KBM-7 (cell line): ENCODE measurements around the gene CCDC102A.
A peak's percentile ranks its signal among the peaks of the same experiment; 100 is the strongest.
"Not testable (repeated sequence)": the region's sequence is repeated elsewhere in the genome, so short reads cannot be mapped to it uniquely, and the experiment has no call there.

Experiments
- DNase-seq: peaks from one replicate; pipeline ENCODE4 v3.0.0-alpha.2; 2015
- in situ Hi-C: fragments of 300-500 bp; cut with MboI; formaldehyde crosslinking; loops from 2 replicates; pipeline ENCODE4 v1.14.3; 2020; ENCODE audit warnings: low sequenced_read_pairs, low pct_unique_long_range_greater_than_20kb, mixed read lengths

CCDC102A gene

DNA sequence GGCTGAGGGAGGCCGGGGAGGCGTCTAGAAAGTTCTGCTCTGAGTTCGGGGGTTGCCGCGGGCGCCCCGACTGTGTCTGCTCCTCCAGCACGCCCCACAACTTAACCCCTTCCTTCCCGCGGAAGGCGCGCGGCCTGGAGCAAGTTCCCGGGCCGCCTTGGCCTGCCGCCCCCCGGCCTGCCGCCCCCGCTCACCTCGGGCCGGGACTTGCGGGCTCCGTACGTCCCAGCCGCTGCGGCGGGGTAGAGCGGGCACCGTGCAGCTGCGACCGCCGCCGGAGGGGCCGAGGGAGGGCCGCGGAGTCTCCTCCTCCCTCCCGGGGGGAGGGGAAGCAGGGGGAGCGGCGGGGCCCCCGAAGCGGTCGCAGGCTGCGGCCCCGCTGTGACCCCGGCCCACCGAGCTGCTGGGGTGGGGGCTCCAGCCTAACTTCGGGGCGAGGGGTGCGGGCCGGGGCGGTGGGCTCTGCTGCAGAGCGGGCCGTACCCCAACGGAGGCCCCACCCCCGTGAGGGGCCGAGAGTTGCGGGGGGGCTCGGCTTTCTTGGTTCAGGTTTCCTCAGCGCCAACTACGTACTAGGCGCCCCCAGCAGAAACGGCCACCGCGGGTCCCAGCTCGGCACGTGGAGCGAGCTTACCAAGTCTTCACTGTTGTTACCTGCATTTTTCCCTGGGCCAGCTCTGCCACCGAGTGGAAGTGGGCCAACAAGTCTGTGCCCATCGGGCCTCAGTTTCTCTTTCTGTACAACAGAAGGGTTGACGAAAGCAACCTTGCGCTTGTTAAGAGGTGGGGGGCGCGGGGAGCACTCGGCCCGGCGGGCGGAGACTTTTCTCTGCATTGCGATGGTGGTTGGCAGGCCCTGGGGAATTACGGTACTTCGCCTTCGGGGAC is at the start of gene CCDC102A:
Gene CCDC102A (minus strand): TSS at position 266 of the 888 bp plus-strand sequence. CDS start 7,394 bp downstream, outside the sequence.
- in situ Hi-C loops = no loop called here
- DNase-seq = peak; percentile 50

- DNase-seq = no peak
- in situ Hi-C loops = no loop called here
Observed at GRCh38 chr16:57585051-57585687, 48.8 kb upstream of the CCDC102A start.

DNA sequence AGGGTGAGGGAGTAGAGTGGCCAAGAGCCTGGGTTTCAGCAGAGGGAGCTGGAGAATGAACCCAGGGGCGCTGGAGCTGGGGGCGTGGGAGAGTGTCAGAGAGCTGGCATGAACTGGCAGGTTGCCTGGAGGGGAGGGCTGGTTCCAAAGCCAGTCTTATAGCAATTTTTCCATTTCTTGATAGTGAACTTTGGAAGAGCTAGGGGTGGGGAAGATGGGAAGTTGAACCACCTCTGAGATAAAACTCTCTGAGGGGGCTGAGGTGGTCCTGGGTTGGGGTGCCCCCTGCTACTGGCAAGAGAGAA is 42.9 kb upstream of the CCDC102A start:
- in situ Hi-C loops = no loop called here

DNA sequence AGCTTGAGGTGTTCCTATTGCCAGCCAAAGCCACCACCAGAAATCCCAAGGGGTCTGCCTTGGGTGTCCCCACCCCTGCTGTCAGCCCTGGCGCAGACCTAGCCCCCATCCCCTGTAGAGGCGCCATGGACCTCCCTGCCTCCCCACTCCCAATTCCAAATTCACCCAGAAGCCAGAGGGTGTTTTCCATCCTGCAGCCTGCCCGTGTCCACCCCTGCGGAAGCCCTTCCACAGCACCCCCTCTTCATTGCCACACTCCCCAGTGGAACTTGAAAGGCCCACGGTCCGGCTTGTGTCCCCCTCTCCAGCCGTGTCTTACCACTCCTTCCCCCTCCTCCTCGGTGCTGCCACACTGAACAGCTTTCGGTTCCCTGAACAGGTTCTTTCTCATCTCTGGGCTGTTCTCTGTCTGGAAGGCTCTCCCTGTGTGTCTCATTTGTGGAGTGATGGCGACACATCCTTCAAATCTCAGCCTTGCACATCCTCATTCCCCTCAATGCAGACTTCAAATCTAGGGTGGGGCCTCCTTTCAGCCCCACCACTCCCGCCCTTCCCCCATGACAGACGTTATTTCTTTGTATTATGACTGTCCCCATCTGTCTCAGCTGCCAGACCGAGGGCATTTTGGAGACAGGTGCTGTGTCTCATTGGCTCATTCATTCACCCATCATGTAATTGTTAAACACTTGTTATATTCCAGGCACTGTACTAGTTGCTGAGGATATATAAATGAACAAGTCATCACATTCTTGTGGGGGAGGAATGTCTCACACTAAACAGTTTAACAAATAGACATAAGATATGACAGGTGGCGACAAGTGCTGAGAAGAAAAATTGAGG is 42.4 kb upstream of the CCDC102A start:
- in situ Hi-C loops = no loop called here

More for the DNA sequence above, 42.9 kb upstream of the CCDC102A start:
- no peak for DNase-seq

DNA sequence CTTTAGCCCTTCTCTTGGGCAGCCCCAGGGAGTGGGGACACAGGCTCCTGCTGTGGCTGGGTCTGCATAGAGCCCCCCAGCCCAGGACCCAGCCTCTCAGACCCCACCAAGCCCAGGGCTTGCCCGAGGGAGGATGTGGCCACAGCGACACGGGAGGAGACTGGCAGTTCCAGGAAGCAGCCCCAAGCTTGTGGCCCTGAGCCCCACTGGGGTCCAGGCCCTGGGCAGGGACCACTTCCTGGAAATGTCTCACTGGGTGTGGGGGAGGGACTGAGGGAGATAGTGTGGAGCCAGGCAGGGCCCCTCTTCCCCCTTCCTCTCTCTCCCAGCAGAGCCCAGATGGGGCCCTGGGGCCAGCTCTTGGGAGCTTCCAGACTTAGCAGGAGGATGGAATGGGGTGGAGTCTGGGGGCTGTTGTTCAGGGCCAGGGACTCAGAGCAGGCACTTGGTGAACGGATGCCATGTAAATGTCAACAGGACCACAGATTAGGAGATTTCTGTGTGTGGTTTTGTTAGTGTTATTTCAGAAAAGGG is 41.4 kb upstream of the CCDC102A start:
- peak; percentile 76 for DNase-seq
- in situ Hi-C loops = no loop called here

More for the DNA sequence above, 42.4 kb upstream of the CCDC102A start:
- DNase-seq = no peak

DNA sequence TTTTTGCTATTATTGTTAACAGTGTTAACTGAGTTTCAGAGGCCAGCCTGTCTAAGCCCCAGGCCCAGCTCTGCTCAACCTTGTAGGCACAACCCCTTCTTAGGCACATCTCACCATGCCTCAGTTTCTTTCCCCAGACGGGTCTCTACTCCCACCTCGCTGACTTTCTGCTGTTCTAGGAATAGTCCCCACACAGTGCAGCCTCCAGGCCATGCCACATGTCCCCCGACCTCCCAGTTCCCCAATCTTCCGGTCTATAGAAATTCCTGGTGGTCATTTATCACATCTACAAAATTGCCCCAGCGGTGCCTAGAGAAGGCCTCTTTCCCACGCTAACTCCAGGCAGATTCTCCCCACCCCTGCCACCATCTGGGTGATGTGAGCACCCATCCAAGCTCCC is 40.8 kb upstream of the CCDC102A start:
- DNase-seq = no peak
- in situ Hi-C loops = no loop called here

DNA sequence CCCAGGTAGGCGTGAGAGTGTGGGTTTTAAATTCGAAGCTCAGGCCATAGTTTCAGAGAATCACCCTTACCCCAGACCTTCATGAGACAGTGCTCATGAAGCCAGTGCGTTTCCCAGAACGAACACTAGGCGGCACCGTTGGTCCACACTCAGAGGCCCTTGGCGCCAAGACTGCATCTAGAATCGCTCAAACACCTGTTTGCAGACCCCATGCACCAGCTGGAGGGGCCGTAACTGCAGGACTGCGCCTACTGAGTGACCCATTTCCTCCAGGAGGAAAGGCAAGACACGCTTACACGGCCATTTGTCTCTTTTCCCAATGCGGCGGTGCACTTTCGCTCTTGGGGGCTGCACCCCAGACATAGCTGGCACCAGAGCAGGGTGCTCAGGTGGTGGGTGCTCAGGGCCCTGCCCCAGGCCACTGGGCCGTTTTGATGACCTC is 40.1 kb upstream of the CCDC102A start:
- in situ Hi-C loops = no loop called here

DNA sequence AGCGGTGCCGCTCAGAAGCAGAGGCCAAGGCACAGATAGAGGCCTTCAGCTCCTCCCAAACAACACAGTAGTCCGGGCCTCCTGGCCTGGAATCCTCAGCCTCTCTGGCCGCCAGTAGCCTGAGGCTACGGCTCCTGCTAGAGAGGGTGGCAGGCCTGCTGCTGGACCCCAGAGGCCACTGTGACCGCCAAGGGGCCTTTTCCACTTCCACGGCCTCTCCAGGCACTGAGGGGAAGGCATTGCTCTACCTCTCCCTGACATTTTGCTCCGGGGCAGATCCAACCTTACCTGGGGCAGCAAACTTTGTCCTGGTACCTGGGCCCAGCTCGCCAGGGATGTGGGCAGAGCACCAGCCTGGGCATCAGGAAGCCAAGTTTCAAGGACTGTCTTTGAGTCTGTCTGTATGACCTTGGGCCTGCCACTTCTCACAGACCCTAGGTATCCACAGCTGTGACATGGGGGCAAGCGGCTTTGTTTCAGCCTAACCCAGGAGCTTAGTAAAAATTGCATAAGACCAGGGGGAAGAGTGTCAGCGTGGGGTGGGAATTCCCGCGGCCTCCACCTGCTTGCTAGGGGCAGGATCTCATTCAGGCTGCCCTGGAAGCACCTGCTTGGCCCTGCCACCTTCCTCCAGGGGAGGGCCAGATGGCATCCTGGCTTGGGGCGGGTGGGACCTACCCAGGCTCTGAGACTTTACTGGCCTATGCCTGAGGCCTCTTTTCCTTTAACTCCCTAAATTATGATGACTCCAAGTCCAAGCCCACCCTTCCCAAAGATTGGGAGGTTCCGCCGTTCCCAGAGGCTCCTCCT is 39.3 kb upstream of the CCDC102A start:
- in situ Hi-C loops = no loop called here
- no peak for DNase-seq

More for the DNA sequence above, 40.1 kb upstream of the CCDC102A start:
- peak; percentile 83 for DNase-seq

GRCh38 chr16:57574646-57575467 is 38.5 kb upstream of the CCDC102A start:
- no peak for DNase-seq
- in situ Hi-C loops = no loop called here

- DNase-seq = no peak
- in situ Hi-C loops = no loop called here
Observed at GRCh38 chr16:57574086-57574485, 37.7 kb upstream of the CCDC102A start.

DNA sequence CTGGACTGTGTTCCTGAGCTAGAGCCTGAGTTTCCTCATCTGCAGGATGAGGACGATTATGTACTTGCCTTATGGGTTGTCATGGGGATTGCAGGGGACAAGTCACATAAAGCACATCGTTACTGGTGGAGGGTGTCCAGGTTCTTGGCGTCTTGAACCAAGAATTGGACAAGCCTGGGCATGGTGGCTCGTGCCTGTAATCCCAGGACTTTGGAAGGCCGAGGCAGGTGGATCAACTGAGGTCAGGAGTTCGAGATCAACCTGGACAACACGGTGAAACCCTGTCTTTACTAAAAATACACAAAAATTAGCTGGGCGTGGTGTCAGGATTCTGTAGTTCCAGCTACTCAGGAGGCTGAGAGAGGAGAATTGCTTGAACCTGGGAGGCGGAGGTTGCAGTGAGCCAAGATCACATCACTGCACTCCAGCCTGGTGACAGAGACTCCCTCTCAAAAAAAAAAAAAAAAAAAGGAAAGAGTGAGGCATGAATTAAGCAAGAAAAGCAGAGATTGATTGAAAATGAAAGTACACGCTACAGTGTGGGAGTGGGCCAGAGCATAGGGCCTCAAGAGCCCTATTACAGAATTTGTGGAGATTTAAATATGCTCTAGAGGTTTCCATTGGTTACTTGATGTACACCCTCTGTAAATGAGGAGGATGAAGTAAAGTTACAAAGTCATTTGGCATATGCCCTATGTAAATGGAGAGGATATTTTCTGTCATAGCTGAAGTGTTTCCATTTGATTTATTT is 36.8 kb upstream of the CCDC102A start:
- DNase-seq = no peak
- in situ Hi-C loops = no loop called here

DNA sequence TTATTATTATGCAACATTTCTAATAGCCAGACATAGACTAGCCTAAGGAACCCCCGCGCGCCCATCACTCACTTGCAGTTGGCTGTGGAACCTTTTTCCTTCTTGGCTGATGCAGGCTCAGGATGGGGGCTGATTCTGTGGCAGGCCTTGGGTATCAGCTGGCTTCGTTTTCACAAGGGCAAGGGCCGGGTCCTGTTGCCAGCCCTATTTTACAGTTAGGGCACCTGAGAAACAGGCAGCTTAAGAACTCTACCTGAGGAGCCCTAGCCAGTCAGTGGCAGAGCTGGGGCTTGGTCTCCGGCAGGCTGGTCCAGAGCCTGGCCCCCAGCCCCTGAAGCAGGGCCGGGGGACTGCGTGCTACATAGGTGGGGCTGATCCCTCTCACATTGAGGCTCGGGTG is 34.7 kb upstream of the CCDC102A start:
- no peak for DNase-seq
- in situ Hi-C loops = no loop called here

- in situ Hi-C loops = no loop called here
- no peak for DNase-seq
Observed at GRCh38 chr16:57570301-57571070, 34.1 kb upstream of the CCDC102A start.

GRCh38 chr16:57569306-57569946 is 33.1 kb upstream of the CCDC102A start:
- in situ Hi-C loops = no loop called here
- no peak for DNase-seq

DNA sequence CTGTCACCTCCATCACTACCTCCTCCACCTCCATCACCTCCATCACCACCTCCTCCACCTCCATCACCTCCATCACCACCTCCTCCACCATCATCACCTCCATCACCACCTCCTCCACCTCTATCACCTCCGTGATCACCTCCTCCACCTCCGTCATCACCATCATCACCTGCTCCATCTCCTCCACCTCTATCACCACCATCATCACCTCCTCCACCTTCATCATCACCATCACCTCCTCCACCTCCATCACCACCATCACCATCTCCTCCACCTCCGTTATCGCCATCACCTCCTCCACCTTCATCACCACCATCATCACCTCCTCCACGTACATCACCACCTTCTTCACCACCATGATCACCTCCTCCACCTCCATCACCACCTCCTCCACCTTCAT is 32.4 kb upstream of the CCDC102A start:
- in situ Hi-C loops, DNase-seq: not testable (repeated sequence)

DNA sequence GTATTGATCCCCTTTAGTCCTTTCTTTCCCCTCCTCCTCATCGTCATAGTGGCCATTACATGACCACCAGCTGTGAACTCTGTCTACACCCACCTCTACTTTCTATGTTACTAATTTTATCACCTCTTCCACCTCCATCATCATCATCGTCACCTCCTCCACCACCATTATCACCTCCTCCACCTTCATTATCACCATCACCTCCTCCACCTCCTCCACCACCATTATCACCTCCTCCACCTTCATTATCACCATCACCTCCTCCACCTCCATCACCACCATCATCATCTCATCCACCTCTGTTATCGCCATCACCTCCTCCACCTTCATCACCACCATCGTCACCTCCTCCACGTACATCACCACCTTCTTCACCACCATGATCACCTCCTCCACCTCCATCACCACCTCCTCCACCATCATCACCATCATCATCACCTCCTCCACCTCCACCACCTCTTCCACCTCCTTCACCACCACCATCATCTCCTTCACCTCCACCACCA is 31.9 kb upstream of the CCDC102A start:
- in situ Hi-C loops = no loop called here
- DNase-seq = no peak
